SK-N-SH treated with all-trans-retinoic acid at 6 μM for 48 hours (cell line): Measurements from ENCODE around the gene SKA1.

Source experiments
- ATAC-seq: fragments of 200-7000 bp; cut with Tn5 transposase; 3 replicates; pipeline ENCODE4 v1.9.1; 2020; ENCODE audit warnings: mild to moderate bottlenecking, moderate library complexity
- ARNTL ChIP-seq: fragments of 450-650 bp; formaldehyde crosslinking; IDR thresholded peaks from 2 replicates; pipeline ENCODE4 v1.5.0; 2020; ENCODE audit warnings: low read depth, mild to moderate bottlenecking, moderate library complexity, borderline replicate concordance
- BACH2 ChIP-seq: fragments of 250-450 bp; sonication (Bioruptor Pico); IDR thresholded peaks from 2 replicates; pipeline ENCODE4 v1.9.0; 2021; ENCODE audit warnings: mild to moderate bottlenecking, borderline replicate concordance
- CSDC2 ChIP-seq: fragments of 250-450 bp; sonication (Bioruptor Pico); IDR thresholded peaks from 2 replicates; pipeline ENCODE4 v1.5.0; 2020; ENCODE audit warnings: mild to moderate bottlenecking, moderate library complexity
- ESRRG ChIP-seq: fragments of 250-450 bp; sonication (Bioruptor Pico); IDR thresholded peaks from 2 replicates; pipeline ENCODE4 v1.6.1; 2021; ENCODE audit warnings: mild to moderate bottlenecking
- ISL1 ChIP-seq: fragments of 250-450 bp; sonication (Bioruptor Pico); IDR thresholded peaks from 2 replicates; pipeline ENCODE4 v2.1.2; 2022; ENCODE audit warnings: mild to moderate bottlenecking, moderate library complexity
- OSR1 ChIP-seq: fragments of 250-450 bp; sonication (Bioruptor Pico); IDR thresholded peaks from 2 replicates; pipeline ENCODE4 v1.8.0; 2022; ENCODE audit warnings: moderate library complexity, mild to moderate bottlenecking, inconsistent platforms
- PPARA ChIP-seq: fragments of 250-450 bp; sonication (Bioruptor Pico); IDR thresholded peaks from 2 replicates; pipeline ENCODE4 v1.5.0; 2020; ENCODE audit warnings: mild to moderate bottlenecking, borderline replicate concordance
- SNAI2 ChIP-seq: fragments of 250-450 bp; sonication (Bioruptor Pico); IDR thresholded peaks from 2 replicates; pipeline ENCODE4 v1.5.0; 2020; ENCODE audit warnings: mild to moderate bottlenecking, moderate library complexity
- TCF4 ChIP-seq: fragments of 250-450 bp; sonication (Bioruptor Pico); IDR thresholded peaks from 2 replicates; pipeline ENCODE4 v1.8.0; 2021; ENCODE audit warnings: mild to moderate bottlenecking, moderate library complexity, borderline replicate concordance
- TOX ChIP-seq: fragments of 250-450 bp; sonication (Bioruptor Pico); IDR thresholded peaks from 2 replicates; pipeline ENCODE4 v1.8.0; 2021; ENCODE audit warnings: mild to moderate bottlenecking, moderate library complexity, borderline replicate concordance
- ZC3H10 ChIP-seq: fragments of 250-450 bp; sonication (Bioruptor Pico); IDR thresholded peaks from 2 replicates; pipeline ENCODE4 v1.5.1; 2021; ENCODE audit warnings: mild to moderate bottlenecking, moderate library complexity
- ZFP3 ChIP-seq: fragments of 250-450 bp; sonication (Bioruptor Pico); IDR thresholded peaks from 2 replicates; pipeline ENCODE4 v1.5.0; 2020; ENCODE audit warnings: mild to moderate bottlenecking, moderate library complexity
- ZFP30 ChIP-seq: fragments of 450-650 bp; formaldehyde crosslinking; IDR thresholded peaks from 2 replicates; pipeline ENCODE4 v1.5.0; 2022; ENCODE audit warnings: mild to moderate bottlenecking, moderate library complexity
- ZNF70 ChIP-seq: fragments of 450-650 bp; formaldehyde crosslinking; IDR thresholded peaks from 2 replicates; pipeline ENCODE4 v1.5.0; 2020; ENCODE audit warnings: mild to moderate bottlenecking, moderate library complexity
- ZNF8 ChIP-seq: fragments of 450-650 bp; formaldehyde crosslinking; IDR thresholded peaks from 2 replicates; pipeline ENCODE4 v1.5.0; 2020; ENCODE audit warnings: mild to moderate bottlenecking, moderate library complexity
- TF ChIP-seq, protein P1 (sequence below): fragments of 250-450 bp; sonication (Bioruptor Pico); IDR thresholded peaks from 2 replicates; pipeline ENCODE4 v1.8.0; 2020; ENCODE audit warnings: mild to moderate bottlenecking, moderate library complexity, borderline replicate concordance
- TF ChIP-seq, protein P2 (sequence below): fragments of 250-450 bp; sonication (Bioruptor Pico); IDR thresholded peaks from 2 replicates; pipeline ENCODE4 v1.5.1; 2020; ENCODE audit warnings: low read depth, mild to moderate bottlenecking, moderate library complexity
- TF ChIP-seq, protein P3 (sequence below): fragments of 250-450 bp; sonication (Bioruptor Pico); IDR thresholded peaks from 2 replicates; pipeline ENCODE4 v1.5.1; 2021; ENCODE audit warnings: mild to moderate bottlenecking, moderate library complexity
- TF ChIP-seq, protein P4 (sequence below): fragments of 250-450 bp; sonication (Bioruptor Pico); IDR thresholded peaks from 2 replicates; pipeline ENCODE4 v1.8.0; 2021; ENCODE audit warnings: low read depth, mild to moderate bottlenecking, moderate library complexity, borderline replicate concordance
- TF ChIP-seq, protein P5 (sequence below): fragments of 250-450 bp; sonication (Bioruptor Pico); IDR thresholded peaks from 2 replicates; pipeline ENCODE4 v1.5.0; 2020; ENCODE audit warnings: mild to moderate bottlenecking, moderate library complexity

Gene SKA1

DNA sequence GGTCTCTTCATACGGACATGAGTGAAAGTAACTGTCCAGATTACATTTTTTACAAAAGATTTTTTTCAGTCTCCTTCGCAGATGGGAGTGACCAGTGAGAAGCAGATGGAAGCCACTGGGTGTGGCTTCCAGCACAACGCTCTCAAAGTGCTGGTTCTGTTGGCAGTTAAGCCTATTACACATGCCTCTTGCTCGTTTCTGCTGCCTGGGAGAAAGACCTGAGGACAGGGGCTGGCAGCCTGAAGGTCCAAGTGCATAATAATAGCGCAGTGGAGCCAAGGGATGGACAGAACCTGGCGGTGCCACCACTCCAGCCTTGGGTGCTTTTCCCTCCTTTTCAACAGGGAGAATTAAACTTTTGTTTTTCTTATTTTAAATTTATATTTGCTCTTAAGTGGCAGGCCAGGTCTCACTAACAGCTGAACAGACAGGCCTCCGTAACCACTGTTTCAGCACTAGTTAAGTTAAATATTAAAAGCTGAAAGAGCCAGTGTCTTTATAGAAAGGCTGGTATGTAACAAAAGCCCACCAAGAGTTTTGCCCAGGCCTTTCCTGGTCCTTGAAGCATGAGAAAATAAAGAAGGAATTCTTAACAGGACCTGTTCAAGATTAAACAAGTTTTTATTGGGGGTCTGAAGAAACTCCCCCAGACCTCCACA is 1.2 kb upstream of the SKA1 start:
- ATAC-seq: no peak
- TF ChIP-seq, protein P1, sequence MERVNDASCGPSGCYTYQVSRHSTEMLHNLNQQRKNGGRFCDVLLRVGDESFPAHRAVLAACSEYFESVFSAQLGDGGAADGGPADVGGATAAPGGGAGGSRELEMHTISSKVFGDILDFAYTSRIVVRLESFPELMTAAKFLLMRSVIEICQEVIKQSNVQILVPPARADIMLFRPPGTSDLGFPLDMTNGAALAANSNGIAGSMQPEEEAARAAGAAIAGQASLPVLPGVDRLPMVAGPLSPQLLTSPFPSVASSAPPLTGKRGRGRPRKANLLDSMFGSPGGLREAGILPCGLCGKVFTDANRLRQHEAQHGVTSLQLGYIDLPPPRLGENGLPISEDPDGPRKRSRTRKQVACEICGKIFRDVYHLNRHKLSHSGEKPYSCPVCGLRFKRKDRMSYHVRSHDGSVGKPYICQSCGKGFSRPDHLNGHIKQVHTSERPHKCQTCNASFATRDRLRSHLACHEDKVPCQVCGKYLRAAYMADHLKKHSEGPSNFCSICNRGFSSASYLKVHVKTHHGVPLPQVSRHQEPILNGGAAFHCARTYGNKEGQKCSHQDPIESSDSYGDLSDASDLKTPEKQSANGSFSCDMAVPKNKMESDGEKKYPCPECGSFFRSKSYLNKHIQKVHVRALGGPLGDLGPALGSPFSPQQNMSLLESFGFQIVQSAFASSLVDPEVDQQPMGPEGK (CRISPR knock-in tag): no peak
- TF ChIP-seq, protein P2, sequence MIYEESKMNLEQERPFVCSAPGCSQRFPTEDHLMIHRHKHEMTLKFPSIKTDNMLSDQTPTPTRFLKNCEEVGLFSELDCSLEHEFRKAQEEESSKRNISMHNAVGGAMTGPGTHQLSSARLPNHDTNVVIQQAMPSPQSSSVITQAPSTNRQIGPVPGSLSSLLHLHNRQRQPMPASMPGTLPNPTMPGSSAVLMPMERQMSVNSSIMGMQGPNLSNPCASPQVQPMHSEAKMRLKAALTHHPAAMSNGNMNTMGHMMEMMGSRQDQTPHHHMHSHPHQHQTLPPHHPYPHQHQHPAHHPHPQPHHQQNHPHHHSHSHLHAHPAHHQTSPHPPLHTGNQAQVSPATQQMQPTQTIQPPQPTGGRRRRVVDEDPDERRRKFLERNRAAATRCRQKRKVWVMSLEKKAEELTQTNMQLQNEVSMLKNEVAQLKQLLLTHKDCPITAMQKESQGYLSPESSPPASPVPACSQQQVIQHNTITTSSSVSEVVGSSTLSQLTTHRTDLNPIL: no peak
- TF ChIP-seq ISL1 (CRISPR knock-in tag): no peak
- TF ChIP-seq TOX (CRISPR knock-in tag): no peak
- TF ChIP-seq ESRRG (CRISPR knock-in tag): no peak
- no peak for TF ChIP-seq ZFP30
- no peak for TF ChIP-seq TCF4

DNA sequence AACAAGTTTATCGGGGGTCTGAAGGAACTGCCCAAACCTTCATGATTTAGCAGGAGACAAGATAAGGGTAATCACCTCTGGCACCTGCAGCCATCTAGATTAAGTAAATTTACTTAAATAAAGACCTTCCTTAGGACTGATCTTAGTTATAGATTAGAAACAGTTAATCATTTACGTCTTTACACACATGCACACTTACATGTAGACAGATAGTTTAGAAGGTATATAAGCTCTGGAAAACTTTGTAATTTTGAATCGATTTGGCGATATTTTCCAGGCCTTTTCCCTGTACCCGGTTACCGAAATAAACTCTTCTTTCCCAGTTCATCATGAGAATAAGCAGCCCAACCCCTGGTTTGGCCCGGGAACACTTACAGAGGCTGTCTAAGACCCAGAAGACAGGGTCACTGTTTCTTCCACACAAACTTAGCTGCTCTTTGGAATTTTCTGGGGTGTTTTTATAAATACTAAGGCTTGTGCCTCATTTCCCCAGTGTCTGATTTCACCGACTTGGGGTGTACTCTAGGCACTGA is 560 bp upstream of the SKA1 start:
- TF ChIP-seq ARNTL (CRISPR knock-in tag): no peak
- TF ChIP-seq ZNF70 (CRISPR knock-in tag): no peak
- no peak for TF ChIP-seq PPARA
- no peak for TF ChIP-seq TCF4
- no peak for TF ChIP-seq TOX (CRISPR knock-in tag)
- TF ChIP-seq BACH2: no peak
- TF ChIP-seq ZFP30: no peak
- TF ChIP-seq, protein P3, sequence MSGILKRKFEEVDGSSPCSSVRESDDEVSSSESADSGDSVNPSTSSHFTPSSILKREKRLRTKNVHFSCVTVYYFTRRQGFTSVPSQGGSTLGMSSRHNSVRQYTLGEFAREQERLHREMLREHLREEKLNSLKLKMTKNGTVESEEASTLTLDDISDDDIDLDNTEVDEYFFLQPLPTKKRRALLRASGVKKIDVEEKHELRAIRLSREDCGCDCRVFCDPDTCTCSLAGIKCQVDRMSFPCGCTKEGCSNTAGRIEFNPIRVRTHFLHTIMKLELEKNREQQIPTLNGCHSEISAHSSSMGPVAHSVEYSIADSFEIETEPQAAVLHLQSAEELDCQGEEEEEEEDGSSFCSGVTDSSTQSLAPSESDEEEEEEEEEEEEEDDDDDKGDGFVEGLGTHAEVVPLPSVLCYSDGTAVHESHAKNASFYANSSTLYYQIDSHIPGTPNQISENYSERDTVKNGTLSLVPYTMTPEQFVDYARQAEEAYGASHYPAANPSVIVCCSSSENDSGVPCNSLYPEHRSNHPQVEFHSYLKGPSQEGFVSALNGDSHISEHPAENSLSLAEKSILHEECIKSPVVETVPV: no peak
- TF ChIP-seq, protein P4, sequence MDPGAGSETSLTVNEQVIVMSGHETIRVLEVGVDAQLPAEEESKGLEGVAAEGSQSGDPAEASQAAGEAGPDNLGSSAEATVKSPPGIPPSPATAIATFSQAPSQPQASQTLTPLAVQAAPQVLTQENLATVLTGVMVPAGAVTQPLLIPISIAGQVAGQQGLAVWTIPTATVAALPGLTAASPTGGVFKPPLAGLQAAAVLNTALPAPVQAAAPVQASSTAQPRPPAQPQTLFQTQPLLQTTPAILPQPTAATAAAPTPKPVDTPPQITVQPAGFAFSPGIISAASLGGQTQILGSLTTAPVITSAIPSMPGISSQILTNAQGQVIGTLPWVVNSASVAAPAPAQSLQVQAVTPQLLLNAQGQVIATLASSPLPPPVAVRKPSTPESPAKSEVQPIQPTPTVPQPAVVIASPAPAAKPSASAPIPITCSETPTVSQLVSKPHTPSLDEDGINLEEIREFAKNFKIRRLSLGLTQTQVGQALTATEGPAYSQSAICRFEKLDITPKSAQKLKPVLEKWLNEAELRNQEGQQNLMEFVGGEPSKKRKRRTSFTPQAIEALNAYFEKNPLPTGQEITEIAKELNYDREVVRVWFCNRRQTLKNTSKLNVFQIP: no peak
- TF ChIP-seq, protein P5, sequence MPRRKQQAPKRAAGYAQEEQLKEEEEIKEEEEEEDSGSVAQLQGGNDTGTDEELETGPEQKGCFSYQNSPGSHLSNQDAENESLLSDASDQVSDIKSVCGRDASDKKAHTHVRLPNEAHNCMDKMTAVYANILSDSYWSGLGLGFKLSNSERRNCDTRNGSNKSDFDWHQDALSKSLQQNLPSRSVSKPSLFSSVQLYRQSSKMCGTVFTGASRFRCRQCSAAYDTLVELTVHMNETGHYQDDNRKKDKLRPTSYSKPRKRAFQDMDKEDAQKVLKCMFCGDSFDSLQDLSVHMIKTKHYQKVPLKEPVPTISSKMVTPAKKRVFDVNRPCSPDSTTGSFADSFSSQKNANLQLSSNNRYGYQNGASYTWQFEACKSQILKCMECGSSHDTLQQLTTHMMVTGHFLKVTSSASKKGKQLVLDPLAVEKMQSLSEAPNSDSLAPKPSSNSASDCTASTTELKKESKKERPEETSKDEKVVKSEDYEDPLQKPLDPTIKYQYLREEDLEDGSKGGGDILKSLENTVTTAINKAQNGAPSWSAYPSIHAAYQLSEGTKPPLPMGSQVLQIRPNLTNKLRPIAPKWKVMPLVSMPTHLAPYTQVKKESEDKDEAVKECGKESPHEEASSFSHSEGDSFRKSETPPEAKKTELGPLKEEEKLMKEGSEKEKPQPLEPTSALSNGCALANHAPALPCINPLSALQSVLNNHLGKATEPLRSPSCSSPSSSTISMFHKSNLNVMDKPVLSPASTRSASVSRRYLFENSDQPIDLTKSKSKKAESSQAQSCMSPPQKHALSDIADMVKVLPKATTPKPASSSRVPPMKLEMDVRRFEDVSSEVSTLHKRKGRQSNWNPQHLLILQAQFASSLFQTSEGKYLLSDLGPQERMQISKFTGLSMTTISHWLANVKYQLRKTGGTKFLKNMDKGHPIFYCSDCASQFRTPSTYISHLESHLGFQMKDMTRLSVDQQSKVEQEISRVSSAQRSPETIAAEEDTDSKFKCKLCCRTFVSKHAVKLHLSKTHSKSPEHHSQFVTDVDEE (CRISPR knock-in tag): no peak
- no peak for TF ChIP-seq CSDC2 (CRISPR knock-in tag)
- TF ChIP-seq ZFP3 (CRISPR knock-in tag): no peak
- no peak for TF ChIP-seq SNAI2 (CRISPR knock-in tag)
- TF ChIP-seq, protein P2: no peak
- no peak for TF ChIP-seq ZC3H10 (CRISPR knock-in tag)
- no peak for TF ChIP-seq OSR1 (CRISPR knock-in tag)
- TF ChIP-seq ESRRG (CRISPR knock-in tag): no peak
- no peak for TF ChIP-seq ZNF8 (CRISPR knock-in tag)
- TF ChIP-seq, all 23 proteins: peak for 0
- ATAC-seq: no peak
